GM21526 (cell line): ENCODE measurements around the gene NKX2-3.

Experiments used
- ATAC-seq: cut with Tn5 transposase; IDR thresholded peaks from one replicate; pipeline ENCODE4 v1.9.1; 2021; ENCODE audit warnings: moderate library complexity; ENCODE audit not compliant: unreplicated experiment, low FRiP score

NKX2-3 gene

GRCh38 chr10:99525897-99526296 is 6.8 kb upstream of the NKX2-3 start:
- ATAC-seq: no peak

- no peak for ATAC-seq
These were observed 5.8 kb upstream of the NKX2-3 start for GRCh38 chr10:99526861-99527504.

- no peak for ATAC-seq
These were observed 4.9 kb upstream of the NKX2-3 start for GRCh38 chr10:99527526-99528493.

- ATAC-seq: no peak
These were observed 4.0 kb upstream of the NKX2-3 start for GRCh38 chr10:99528494-99529441.

- ATAC-seq: no peak
These were observed 3.1 kb upstream of the NKX2-3 start for GRCh38 chr10:99529591-99530107.

GRCh38 chr10:99530108-99531025 is 2.4 kb upstream of the NKX2-3 start:
- no peak for ATAC-seq

- no peak for ATAC-seq
These were observed 1.6 kb upstream of the NKX2-3 start for GRCh38 chr10:99531026-99531695.

- no peak for ATAC-seq
These were observed 797 bp upstream of the NKX2-3 start for GRCh38 chr10:99531696-99532593.

- ATAC-seq: no peak
These were observed 1.0 kb downstream of the NKX2-3 start for GRCh38 chr10:99533496-99534449.

GRCh38 chr10:99534450-99534938 is 1.8 kb downstream of the NKX2-3 start:
- ATAC-seq: no peak

- no peak for ATAC-seq
These were observed 2.4 kb downstream of the NKX2-3 start for GRCh38 chr10:99534939-99535763.

GRCh38 chr10:99535764-99536337 is 3.1 kb downstream of the NKX2-3 start:
- no peak for ATAC-seq

- no peak for ATAC-seq
These were observed 3.8 kb downstream of the NKX2-3 start for GRCh38 chr10:99536338-99537085.

- ATAC-seq: no peak
These were observed 4.6 kb downstream of the NKX2-3 start for GRCh38 chr10:99537086-99537988.
